SU-DHL-6 (cell line): ENCODE results near the gene ZBTB17.

ENCODE experiments used
- EZH2phosphoT487 ChIP-seq: fragments of 200-600 bp; sonication (generic), shearing (Covaris generic); conservative IDR thresholded peaks from 2 replicates; pipeline ENCODE4 v1.6.1; 2018; ENCODE audit warnings: mild to moderate bottlenecking, antibody characterized with exemption, low read length, moderate library complexity, mixed read lengths
- TF ChIP-seq, protein P1 (sequence below): fragments of 200-600 bp; sonication (generic); IDR thresholded peaks from one replicate; pipeline ENCODE4 v1.5.1; 2017; ENCODE audit warnings: antibody characterized with exemption, mild to moderate bottlenecking, low read length, moderate library complexity; ENCODE audit not compliant: insufficient read depth, poor library complexity, severe bottlenecking

DNA sequence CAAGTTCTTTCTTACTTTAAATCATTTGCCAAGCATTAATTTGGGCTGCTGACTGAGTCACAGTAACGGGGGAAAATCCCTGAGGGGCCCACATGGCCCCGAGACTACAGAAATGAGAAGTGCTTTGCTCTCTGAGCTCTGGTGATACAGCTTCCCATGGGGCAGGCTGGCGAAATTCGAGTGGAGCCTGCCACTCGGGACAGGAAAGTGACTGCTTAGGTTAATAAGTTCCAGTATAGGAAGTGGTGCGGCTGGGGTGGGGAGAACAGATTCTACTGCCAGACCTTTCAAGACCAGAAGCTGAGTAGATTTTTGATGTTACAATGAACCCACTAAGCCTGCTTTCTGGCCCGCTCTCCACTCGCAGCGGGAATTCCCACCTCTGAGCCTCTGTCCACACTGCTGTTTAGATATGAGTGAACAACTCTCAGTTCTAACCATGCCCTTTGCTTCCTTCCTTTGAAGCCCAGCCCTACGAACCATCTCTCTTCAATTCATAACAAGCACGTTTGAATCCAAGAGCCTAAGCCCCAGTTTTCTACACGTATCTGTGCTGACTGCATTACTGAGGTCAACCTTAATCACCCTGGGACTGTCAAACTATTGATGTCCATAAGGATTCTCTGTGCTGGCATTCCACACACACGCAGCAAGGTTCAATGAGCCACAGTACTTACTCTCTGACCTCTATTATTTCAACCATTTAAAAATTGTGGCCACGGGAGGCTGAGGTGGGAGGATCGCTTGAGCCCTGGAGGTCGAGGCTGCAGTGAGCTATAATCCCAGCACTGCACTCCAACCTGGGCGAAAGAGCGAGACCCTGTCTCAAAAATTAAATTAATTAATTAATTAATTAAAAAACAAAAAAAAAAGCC, 9.6 kb downstream of the ZBTB17 start:
- TF ChIP-seq, protein P1, sequence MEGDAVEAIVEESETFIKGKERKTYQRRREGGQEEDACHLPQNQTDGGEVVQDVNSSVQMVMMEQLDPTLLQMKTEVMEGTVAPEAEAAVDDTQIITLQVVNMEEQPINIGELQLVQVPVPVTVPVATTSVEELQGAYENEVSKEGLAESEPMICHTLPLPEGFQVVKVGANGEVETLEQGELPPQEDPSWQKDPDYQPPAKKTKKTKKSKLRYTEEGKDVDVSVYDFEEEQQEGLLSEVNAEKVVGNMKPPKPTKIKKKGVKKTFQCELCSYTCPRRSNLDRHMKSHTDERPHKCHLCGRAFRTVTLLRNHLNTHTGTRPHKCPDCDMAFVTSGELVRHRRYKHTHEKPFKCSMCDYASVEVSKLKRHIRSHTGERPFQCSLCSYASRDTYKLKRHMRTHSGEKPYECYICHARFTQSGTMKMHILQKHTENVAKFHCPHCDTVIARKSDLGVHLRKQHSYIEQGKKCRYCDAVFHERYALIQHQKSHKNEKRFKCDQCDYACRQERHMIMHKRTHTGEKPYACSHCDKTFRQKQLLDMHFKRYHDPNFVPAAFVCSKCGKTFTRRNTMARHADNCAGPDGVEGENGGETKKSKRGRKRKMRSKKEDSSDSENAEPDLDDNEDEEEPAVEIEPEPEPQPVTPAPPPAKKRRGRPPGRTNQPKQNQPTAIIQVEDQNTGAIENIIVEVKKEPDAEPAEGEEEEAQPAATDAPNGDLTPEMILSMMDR, result no peak
- no peak for TF ChIP-seq EZH2phosphoT487
